Right ventricle myocardium superior (tissue), 1 donor: ENCODE results near the gene MTSS2. TPM values are rescaled to one million over a fixed set of nuclear protein-coding genes. Genes with fewer than 3 reads are reported as not detected.

ENCODE experiments used
- ATAC-seq: fragments of 200-7000 bp; cut with Tn5 transposase; one replicate; pipeline ENCODE4 v1.9.1; 2020; ENCODE audit warnings: mild to moderate bottlenecking; ENCODE audit not compliant: poor library complexity
- DNase-seq: peaks from one replicate; pipeline ENCODE4 v3.0.0-alpha.2; 2020
- intact Hi-C: fragments of 100-400 bp; cut with DNase I; formaldehyde crosslinking; loops from one replicate; pipeline ENCODE4 v1.11.2; 2022
- total RNA-seq: library from RNA; stranded (reverse); fragmentation: NEBNext Ultra II Directional; extraction: Animal tissue kit (Norgen Biotek cat#: 25700); gene quantifications from one replicate; pipeline ENCODE4 v1.2.1, GENCODE V29; 2021
- donor health status: DM: no; HTN: yes; CAD: no; lungs with severe emphysema.

Gene MTSS2
- total RNA-seq, 1 donor from 2014 or later: 74.1 TPM

- intact Hi-C loops: no loop called here
- DNase-seq (no peak), ATAC-seq (no peak)
Observed at GRCh38 chr16:70663524-70664324, 22.1 kb downstream of the MTSS2 start.

- intact Hi-C loops: no loop called here
- ATAC-seq: no peak
- no peak for DNase-seq
Observed at GRCh38 chr16:70662991-70663523, 22.8 kb downstream of the MTSS2 start.

GRCh38 chr16:70661918-70662641, 23.8 kb downstream of the MTSS2 start:
- DNase-seq: no peak
- intact Hi-C loops: no loop called here
- ATAC-seq: peak; percentile 15

- intact Hi-C loops: no loop called here
- no peak for DNase-seq
- no peak for ATAC-seq
Observed at GRCh38 chr16:70661534-70661917, 24.3 kb downstream of the MTSS2 start.

GRCh38 chr16:70660672-70661350, 25.0 kb downstream of the MTSS2 start:
- intact Hi-C loops: no loop called here
- DNase-seq (no peak), ATAC-seq (peak; percentile 3)

- ATAC-seq (no peak), DNase-seq (no peak)
- intact Hi-C loops: loop anchor here (10.0 kb wide), 1 partner anchor 285 kb away; no protein-coding TSS in a partner anchor
Observed at GRCh38 chr16:70659953-70660671, 25.7 kb downstream of the MTSS2 start.

- ATAC-seq: no peak
- DNase-seq: no peak
Observed at GRCh38 chr16:70659546-70659945, 26.3 kb downstream of the MTSS2 start.

GRCh38 chr16:70658921-70659320, 26.9 kb downstream of the MTSS2 start:
- ATAC-seq (no peak), DNase-seq (no peak)
- intact Hi-C loops: loop anchor here (10.0 kb wide), 1 partner anchor 284 kb away; no protein-coding TSS in a partner anchor

More at GRCh38 chr16:70659546-70659945, 26.3 kb downstream of the MTSS2 start:
- intact Hi-C loops: loop anchor here (10.0 kb wide), 1 partner anchor 285 kb away; no protein-coding TSS in a partner anchor

GRCh38 chr16:70657956-70658355, 27.9 kb downstream of the MTSS2 start:
- intact Hi-C loops: loop anchor here (10.0 kb wide), 1 partner anchor 283 kb away; no protein-coding TSS in a partner anchor
- DNase-seq (no peak), ATAC-seq (no peak)

GRCh38 chr16:70656712-70657263, 29.1 kb downstream of the MTSS2 start:
- ATAC-seq (no peak), DNase-seq (no peak)
- intact Hi-C loops: loop anchor here (10.0 kb wide), 1 partner anchor 282 kb away; no protein-coding TSS in a partner anchor

- DNase-seq (no peak), ATAC-seq (no peak)
- intact Hi-C loops: loop anchor here (10.0 kb wide), 1 partner anchor 281 kb away; no protein-coding TSS in a partner anchor
Observed at GRCh38 chr16:70656065-70656711, 29.7 kb downstream of the MTSS2 start.

GRCh38 chr16:70653809-70654771, 31.8 kb downstream of the MTSS2 start:
- DNase-seq: peak; percentile 72
- intact Hi-C loops: loop anchor here (5.0 to 10.0 kb wide), 2 partner anchors 127 to 279 kb away; no protein-coding TSS in a partner anchor
- ATAC-seq: peak; percentile 88

- intact Hi-C loops: loop anchor here (5.0 to 10.0 kb wide), 2 partner anchors 126 to 279 kb away; no protein-coding TSS in a partner anchor
- peak; percentile 6 for ATAC-seq
- DNase-seq: no peak
Observed at GRCh38 chr16:70653406-70653805, 32.4 kb downstream of the MTSS2 start.

- intact Hi-C loops: loop anchor here (5.0 to 10.0 kb wide), 2 partner anchors 125 to 278 kb away; no protein-coding TSS in a partner anchor
- DNase-seq (no peak), ATAC-seq (no peak)
Observed at GRCh38 chr16:70652322-70652721, 33.5 kb downstream of the MTSS2 start.

GRCh38 chr16:70651524-70651923, 34.3 kb downstream of the MTSS2 start:
- intact Hi-C loops: loop anchor here (5.0 to 10.0 kb wide), 2 partner anchors 124 to 277 kb away; no protein-coding TSS in a partner anchor
- no peak for ATAC-seq

GRCh38 chr16:70650216-70650615, 35.6 kb downstream of the MTSS2 start:
- DNase-seq: no peak
- no peak for ATAC-seq
- intact Hi-C loops: loop anchor here (5.0 to 10.0 kb wide), 2 partner anchors 123 to 275 kb away; no protein-coding TSS in a partner anchor

More at GRCh38 chr16:70651524-70651923, 34.3 kb downstream of the MTSS2 start:
- DNase-seq: no peak
